Spinal cord (tissue), 10 donors: ENCODE data around the gene OTUD1. TPM values are rescaled to one million over a fixed set of nuclear protein-coding genes. Genes with fewer than 3 reads are reported as not detected.

Experiments used
- DNase-seq, 6 donors: peaks; one replicate each; pipeline versions ENCODE4 v3.0.0 to v3.0.0-alpha.2; 2013 to 2015; ENCODE audit warnings: low spot score in 6 of 6, low read depth in 4 of 6
- H3K27ac ChIP-seq: one replicate; pipeline ENCODE4 v1.5.1; 2013; ENCODE audit warnings: low read depth, low read length, control low read depth
- H3K27me3 ChIP-seq: one replicate; pipeline ENCODE4 v1.6.1; 2013; ENCODE audit warnings: low read length; ENCODE audit not compliant: control insufficient read depth, insufficient read depth
- H3K36me3 ChIP-seq: one replicate; pipeline ENCODE4 v1.6.1; 2013; ENCODE audit warnings: low read length; ENCODE audit not compliant: control insufficient read depth, insufficient read depth
- H3K4me1 ChIP-seq: one replicate; pipeline ENCODE4 v1.6.1; 2013; ENCODE audit warnings: low read length; ENCODE audit not compliant: control insufficient read depth, insufficient read depth
- H3K4me3 ChIP-seq: one replicate; pipeline ENCODE4 v1.5.1; 2013; ENCODE audit warnings: low read depth, low read length, control low read depth
- H3K9me3 ChIP-seq: one replicate; pipeline ENCODE4 v1.6.1; 2013; ENCODE audit warnings: low read length; ENCODE audit not compliant: control insufficient read depth, insufficient read depth
- WGBS: methylation state at CpG from one replicate; pipeline ENCODE4 v1.1.5; 2013; ENCODE audit warnings: missing lambda C conversion rate; ENCODE audit not compliant: insufficient coverage; 5-methylcytosine and 5-hydroxymethylcytosine counted together
- polyA plus RNA-seq, 2 donors: library from polyadenylated mRNA; unstranded; fragments of 120-200 nt; gene quantifications; one replicate each; pipeline ENCODE4 v1.2.1, GENCODE V29; 2013; ENCODE audit not compliant: insufficient read length in 2 of 2
- total RNA-seq, 2 donors: library from RNA; depleted of rRNA in 1 of 2; stranded (reverse); fragments of 120-200 nt in 1 of 2; fragments of >200 nt in 1 of 2; gene quantifications; one replicate each; pipeline versions ENCODE4 v1.2.3 to v1.2.4, GENCODE V29; 2013 to 2014
- donor health status: healthy.

The OTUD1 gene
- total and polyA plus RNA-seq, 4 donors, result 7.5 to 14.3 (median 11.1) TPM

DNA sequence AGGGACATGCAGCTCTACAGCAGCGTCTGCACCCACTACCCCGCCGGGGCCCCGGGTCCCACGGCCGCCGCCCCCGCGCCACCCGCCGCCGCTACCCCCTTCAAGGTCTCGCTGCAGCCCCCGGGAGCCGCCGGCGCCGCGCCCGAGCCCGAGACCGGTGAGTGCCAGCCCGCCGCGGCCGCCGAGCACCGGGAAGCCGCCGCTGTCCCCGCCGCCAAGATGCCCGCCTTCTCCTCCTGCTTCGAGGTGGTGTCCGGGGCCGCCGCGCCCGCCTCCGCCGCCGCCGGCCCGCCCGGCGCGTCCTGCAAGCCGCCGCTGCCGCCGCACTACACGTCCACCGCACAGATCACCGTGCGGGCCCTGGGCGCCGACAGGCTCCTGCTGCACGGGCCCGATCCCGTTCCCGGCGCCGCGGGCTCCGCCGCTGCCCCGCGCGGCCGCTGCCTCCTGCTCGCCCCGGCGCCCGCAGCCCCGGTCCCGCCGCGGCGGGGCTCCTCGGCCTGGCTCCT is 631 bp downstream of the OTUD1 start:
- peak in 1 of 6 donors; percentile 32 for DNase-seq
- under 1% methylated on average over 80 of the region's 80 CpGs for WGBS
- H3K9me3 ChIP-seq, result no peaks in the 10 kb centered on the region
- peak overlapping the region; percentile 43 for H3K4me3 ChIP-seq
- peaks cover 3% of the 10 kb centered on the region for H3K36me3 ChIP-seq
- H3K27me3 ChIP-seq, result no peaks in the 10 kb centered on the region
- peak overlapping the region; percentile 49 for H3K27ac ChIP-seq
- H3K4me1 ChIP-seq, result peaks cover 11% of the 10 kb centered on the region

DNA sequence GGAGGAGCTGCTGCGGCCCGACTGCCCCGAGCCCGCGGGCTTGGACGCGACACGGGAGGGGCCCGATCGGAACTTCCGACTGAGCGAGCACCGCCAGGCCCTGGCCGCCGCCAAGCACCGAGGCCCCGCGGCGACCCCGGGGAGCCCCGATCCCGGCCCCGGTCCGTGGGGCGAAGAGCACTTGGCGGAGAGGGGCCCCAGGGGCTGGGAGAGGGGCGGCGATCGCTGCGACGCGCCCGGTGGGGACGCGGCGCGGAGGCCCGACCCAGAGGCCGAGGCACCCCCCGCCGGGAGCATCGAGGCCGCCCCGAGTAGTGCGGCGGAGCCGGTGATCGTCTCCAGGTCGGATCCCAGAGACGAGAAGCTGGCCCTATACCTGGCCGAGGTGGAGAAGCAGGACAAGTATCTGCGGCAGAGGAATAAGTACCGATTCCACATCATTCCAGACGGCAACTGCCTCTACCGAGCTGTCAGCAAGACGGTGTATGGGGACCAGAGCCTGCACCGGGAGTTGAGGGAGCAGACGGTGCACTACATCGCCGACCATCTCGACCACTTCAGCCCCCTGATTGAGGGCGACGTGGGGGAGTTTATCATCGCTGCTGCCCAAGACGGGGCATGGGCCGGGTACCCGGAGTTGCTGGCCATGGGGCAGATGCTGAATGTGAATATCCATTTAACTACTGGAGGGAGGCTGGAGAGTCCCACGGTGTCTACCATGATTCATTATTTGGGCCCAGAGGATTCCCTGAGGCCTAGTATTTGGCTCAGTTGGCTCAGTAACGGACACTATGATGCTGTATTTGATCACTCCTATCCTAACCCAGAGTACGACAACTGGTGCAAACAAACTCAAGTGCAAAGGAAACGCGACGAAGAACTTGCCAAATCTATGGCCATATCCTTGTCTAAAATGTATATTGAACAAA is 1.4 kb downstream of the OTUD1 start:
- DNase-seq, result peak in 2 of 6 donors; percentile 54 to 55

DNA sequence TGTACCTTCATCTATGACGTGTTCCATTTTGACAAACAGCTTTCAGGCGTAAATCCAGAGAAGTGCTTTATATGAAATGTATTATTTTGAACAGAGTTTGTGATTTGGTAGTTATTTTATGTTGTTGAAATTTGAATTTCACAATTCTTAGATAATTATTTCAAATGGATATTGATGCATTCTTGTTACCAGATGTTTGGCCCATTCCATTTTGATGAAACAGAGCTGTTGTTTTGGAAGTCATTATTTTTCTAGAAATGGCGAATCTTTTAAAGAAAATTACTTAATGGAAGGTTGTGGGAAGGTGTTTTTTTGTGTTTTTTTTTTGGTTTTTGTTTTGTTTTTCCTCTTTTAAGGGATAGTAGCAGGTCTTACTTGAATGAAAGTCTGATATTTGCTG is 2.4 kb downstream of the OTUD1 start:
- Histone ChIP-seq H3K4me3 (peak overlapping the region; percentile 60), H3K4me1 (peaks cover 11% of the 10 kb centered on the region), H3K9me3 (no peaks in the 10 kb centered on the region), H3K27me3 (no peaks in the 10 kb centered on the region), H3K27ac (no peak overlapping the region), H3K36me3 (peaks cover 3% of the 10 kb centered on the region)
- WGBS, result 91% methylated on average over 1 of the region's 3 CpGs
- DNase-seq, result no peak

More for the DNA sequence above, 1.4 kb downstream of the OTUD1 start:
- Histone ChIP-seq H3K9me3 (no peaks in the 10 kb centered on the region), H3K27ac (peak overlapping the region; percentile 33), H3K4me1 (peaks cover 11% of the 10 kb centered on the region), H3K36me3 (peaks cover 3% of the 10 kb centered on the region), H3K27me3 (no peaks in the 10 kb centered on the region), H3K4me3 (peak overlapping the region; percentile 60)
- under 1% methylated on average over 60 of the region's 73 CpGs for WGBS

DNA sequence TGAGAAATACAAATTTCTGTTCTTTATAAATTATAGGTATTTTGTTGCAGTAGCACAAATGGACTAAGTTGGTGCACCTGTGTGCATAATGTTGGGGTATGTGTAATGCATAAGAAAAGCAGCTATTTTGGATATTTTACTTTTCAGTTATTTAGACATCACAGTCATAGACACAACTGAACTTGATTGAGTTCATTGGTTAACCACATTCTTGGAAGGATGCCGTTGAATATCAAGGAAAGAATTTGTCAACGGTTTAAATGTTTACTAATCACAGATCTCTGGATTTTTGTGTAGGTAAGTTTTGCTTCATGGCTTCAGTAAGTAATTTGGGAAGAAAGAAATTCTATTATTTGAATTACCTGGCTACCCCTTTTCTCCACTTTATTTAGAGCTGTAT is 4.1 kb downstream of the OTUD1 start:
- Histone ChIP-seq H3K4me3 (no peak overlapping the region), H3K9me3 (no peaks in the 10 kb centered on the region), H3K36me3 (peaks cover 3% of the 10 kb centered on the region), H3K4me1 (peaks cover 10% of the 10 kb centered on the region), H3K27me3 (no peaks in the 10 kb centered on the region), H3K27ac (no peak overlapping the region)
- DNase-seq, result no peak
- WGBS, result no CpG with 5 or more reads among the region's 2 CpGs

DNA sequence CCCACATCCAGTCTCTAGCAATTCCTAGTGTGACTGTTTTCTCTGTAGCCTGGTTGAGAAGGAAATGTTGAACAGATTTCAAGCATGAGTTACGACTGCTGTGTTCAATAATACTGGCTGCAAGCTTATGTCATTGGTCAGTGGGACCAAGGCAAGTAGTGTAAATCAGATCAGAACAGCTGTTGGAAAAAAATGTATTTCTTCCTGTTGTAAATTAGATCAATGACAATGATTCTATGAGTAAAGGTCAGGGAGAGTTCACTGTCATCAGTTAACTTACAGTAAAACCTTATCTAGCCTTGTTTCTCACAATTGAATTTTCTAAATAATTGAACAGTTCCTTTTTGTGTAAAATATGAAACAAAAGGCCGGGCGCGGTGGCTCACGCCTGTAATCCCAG is 6.7 kb downstream of the OTUD1 start:
- H3K36me3 ChIP-seq, result peaks cover 3% of the 10 kb centered on the region
- WGBS, result 60% methylated on average over 1 of the region's 5 CpGs
- no peaks in the 10 kb centered on the region for H3K4me1 ChIP-seq
- H3K27ac ChIP-seq, result no peak overlapping the region
- no peaks in the 10 kb centered on the region for H3K9me3 ChIP-seq
- DNase-seq, result no peak
- H3K4me3 ChIP-seq, result no peak overlapping the region
- no peaks in the 10 kb centered on the region for H3K27me3 ChIP-seq

DNA sequence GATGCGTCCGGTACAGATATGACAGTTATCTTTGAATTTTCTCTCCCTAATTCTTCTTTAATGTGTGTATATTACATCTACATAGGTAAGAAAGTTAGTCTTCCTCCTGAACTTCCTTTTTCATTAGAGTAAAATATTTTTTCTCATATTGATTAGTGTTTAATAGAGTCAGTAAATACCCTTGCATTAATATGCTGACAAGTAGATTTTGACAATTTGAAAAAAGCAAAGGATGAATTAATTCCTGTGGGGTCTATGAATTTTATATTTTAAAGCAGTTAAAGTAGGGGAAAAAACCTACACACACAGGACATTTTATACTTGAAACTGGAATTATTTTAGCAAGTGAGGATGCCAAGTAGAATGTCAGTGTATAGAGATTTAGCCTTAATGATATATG is 9.4 kb downstream of the OTUD1 start:
- H3K27me3 ChIP-seq, result no peaks in the 10 kb centered on the region
- no peaks in the 10 kb centered on the region for H3K4me1 ChIP-seq
- no peak overlapping the region for H3K4me3 ChIP-seq
- peaks cover 3% of the 10 kb centered on the region for H3K36me3 ChIP-seq
- no CpG with 5 or more reads among the region's 2 CpGs for WGBS
- DNase-seq, result no peak
- no peaks in the 10 kb centered on the region for H3K9me3 ChIP-seq
- no peak overlapping the region for H3K27ac ChIP-seq

DNA sequence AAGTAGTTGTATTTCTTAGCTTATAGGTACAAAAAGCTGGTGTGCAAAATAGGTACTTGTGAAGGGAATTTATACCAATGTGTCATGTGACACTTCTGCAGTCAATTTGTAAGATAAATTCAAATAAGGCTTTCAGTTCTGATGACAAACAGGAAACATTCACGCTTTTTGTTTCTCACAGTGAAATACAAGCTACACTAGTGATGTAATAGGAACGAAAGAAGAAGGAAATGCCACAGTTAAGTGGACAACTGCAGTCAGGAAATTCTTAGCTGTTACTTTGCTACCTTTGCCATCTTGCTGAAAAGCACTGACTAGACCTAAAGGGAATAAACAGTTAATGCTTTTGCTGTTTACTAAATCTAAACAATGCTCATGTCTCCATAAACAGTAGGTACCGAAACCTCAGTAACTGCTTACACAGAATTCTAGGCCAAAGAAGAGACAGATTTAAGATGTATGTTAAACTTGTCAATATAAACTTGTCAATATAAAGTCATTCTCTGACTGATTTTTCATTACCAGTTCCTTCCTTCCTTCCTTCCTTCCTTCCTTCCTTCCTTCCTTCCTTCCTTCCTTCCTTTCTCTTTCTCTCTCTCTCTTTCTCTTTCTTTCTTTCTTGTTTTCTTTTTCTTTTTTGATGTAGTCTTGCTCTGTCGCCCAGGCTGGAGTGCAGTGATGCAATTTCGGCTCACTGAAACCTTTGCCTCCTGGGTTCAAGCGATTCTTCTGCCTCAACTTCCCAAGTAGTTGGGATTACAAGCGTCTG is 10.1 kb downstream of the OTUD1 start:
- Histone ChIP-seq H3K4me1 (no peaks in the 10 kb centered on the region), H3K4me3 (no peak overlapping the region), H3K9me3 (no peaks in the 10 kb centered on the region), H3K27ac (no peak overlapping the region), H3K36me3 (no peaks in the 10 kb centered on the region), H3K27me3 (no peaks in the 10 kb centered on the region)
- DNase-seq, result no peak
- WGBS, result 89% methylated on average over 5 of the region's 7 CpGs

DNA sequence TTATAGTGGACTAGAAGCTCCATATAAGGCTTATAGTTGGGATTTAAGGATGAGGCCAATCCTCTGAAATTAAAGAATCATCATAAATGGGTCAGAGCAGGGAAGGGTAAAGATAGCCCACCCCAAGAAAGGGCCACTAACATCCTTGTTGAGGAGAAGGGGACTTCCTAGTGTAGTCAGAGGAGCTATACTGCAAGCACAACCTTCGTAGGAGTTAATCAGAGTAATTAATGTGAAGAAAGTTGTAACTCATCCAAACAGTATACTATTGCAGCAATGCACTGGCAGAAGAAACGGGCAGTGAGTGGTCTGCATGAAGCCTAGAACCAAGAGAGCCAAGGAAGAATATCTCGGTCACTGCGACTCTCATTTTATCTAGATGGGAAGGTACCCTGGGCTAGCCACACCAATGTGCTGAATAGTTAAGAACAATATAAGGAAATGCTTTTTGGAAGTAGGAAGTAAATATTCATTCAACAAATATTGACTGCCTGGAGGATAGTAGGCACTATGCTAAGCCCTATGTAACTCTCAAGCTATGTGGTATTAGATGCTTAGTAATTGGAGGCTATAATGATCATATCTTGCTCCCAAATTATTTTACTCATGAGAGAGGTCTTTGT is 13.3 kb downstream of the OTUD1 start:
- whole genome bisulfite sequencing, result 85% methylated on average over 2 of the region's 4 CpGs
- Histone ChIP-seq H3K27ac (no peak overlapping the region), H3K27me3 (no peaks in the 10 kb centered on the region)

DNA sequence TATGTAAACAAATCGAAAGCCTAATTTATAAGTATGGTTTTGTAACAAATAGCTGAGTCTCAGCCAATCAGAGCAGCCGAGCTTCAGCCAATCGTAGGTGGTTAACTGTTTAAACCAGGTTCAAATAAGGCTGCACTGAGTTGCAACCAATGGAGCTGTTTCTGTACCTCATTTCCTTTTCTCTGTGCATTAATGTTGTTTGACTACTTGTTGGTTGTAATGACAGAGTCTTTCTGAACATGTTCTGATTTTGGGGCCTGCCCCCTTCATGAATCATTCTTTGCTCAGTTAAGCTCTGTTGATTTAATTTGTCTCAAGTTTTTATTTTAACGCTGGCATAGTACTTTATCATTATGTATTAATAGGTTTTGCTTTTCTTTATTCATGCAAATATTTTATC is 14.6 kb downstream of the OTUD1 start:
- Histone ChIP-seq H3K4me1 (no peaks in the 10 kb centered on the region), H3K4me3 (no peak overlapping the region), H3K27me3 (no peaks in the 10 kb centered on the region), H3K9me3 (no peaks in the 10 kb centered on the region), H3K36me3 (no peaks in the 10 kb centered on the region), H3K27ac (no peak overlapping the region)
- 100% methylated on average over 3 of the region's 4 CpGs for WGBS
- no peak for DNase-seq

More for the DNA sequence above, 13.3 kb downstream of the OTUD1 start:
- H3K4me3 ChIP-seq, result no peak overlapping the region
- DNase-seq, result no peak
- no peaks in the 10 kb centered on the region for H3K4me1 ChIP-seq
- no peaks in the 10 kb centered on the region for H3K36me3 ChIP-seq
- no peaks in the 10 kb centered on the region for H3K9me3 ChIP-seq
